PC-3 (cell line): Measurements from ENCODE around the gene GHRL. TPM values are rescaled to one million over a fixed set of nuclear protein-coding genes. Genes with fewer than 3 reads are reported as not detected.

Source experiments
- ATAC-seq: fragments of 200-7000 bp; cut with Tn5 transposase; 2 replicates; pipeline ENCODE4 v1.9.1; 2020; ENCODE audit warnings: mild to moderate bottlenecking, moderate library complexity
- BruUV-seq: library from RNA; stranded (reverse); fragments of 400-500 nt; replicated peaks from 2 replicates; lab custom pipeline; 2021; lab: Mats Ljungman, UMichigan
- CTCF ChIA-PET: fragments of 300-600 bp; sonication (Branson Sonifier 250); formaldehyde crosslinking; loops from one replicate; lab custom pipeline; 2022; ENCODE audit warnings: antibody characterized with exemption; lab: Charles Lee
- POLR2A ChIA-PET: fragments of 300-600 bp; sonication (Branson Sonifier 250); formaldehyde crosslinking; loops from one replicate; lab custom pipeline; 2022; ENCODE audit warnings: antibody characterized with exemption; ENCODE audit not compliant: unreplicated experiment; lab: Charles Lee
- DNase-seq: peaks from one replicate; pipeline ENCODE4 v3.0.0-alpha.2; 2015
- H2AFZ ChIP-seq: fragments of 300-600 bp; sonication (generic); 2 replicates; pipeline ENCODE4 v1.6.0; 2016; ENCODE audit warnings: antibody characterized with exemption, low read length
- H3F3A ChIP-seq: fragments of 300-600 bp; sonication (generic); one replicate; pipeline ENCODE4 v1.6.0; 2017; ENCODE audit warnings: antibody characterized with exemption, low read length, control low read depth, mild to moderate bottlenecking; ENCODE audit not compliant: unreplicated experiment
- H3K27ac ChIP-seq: fragments of 300-600 bp; sonication (generic); 2 replicates; pipeline ENCODE4 v1.5.1; 2016; ENCODE audit warnings: mild to moderate bottlenecking, low read length
- H3K27me3 ChIP-seq: fragments of 300-600 bp; sonication (generic); 2 replicates; pipeline ENCODE4 v1.6.1; 2016; ENCODE audit warnings: low read length, mixed read lengths
- H3K36me3 ChIP-seq: fragments of 300-600 bp; sonication (generic); 2 replicates; pipeline ENCODE4 v1.6.1; 2016; ENCODE audit warnings: low read depth, mixed run types, low read length, mixed read lengths
- H3K4me1 ChIP-seq: fragments of 300-600 bp; sonication (generic); 2 replicates; pipeline ENCODE4 v1.5.1; 2016; ENCODE audit warnings: low read length; ENCODE audit not compliant: insufficient read depth
- H3K4me2 ChIP-seq: fragments of 300-600 bp; sonication (generic); 2 replicates; pipeline ENCODE4 v1.6.0; 2016; ENCODE audit warnings: low read length
- H3K4me3 ChIP-seq: fragments of 300-600 bp; sonication (generic); 2 replicates; pipeline ENCODE4 v1.5.1; 2016; ENCODE audit warnings: mild to moderate bottlenecking, low read length, mixed read lengths
- H3K79me2 ChIP-seq: fragments of 300-600 bp; sonication (generic); 2 replicates; pipeline ENCODE4 v1.6.1; 2017; ENCODE audit warnings: low read length, mixed read lengths
- H3K9ac ChIP-seq: fragments of 300-600 bp; sonication (generic); 2 replicates; pipeline ENCODE4 v1.6.0; 2016; ENCODE audit warnings: mild to moderate bottlenecking, low read length
- H3K9me2 ChIP-seq: fragments of 300-600 bp; sonication (generic); replicated peaks from 2 replicates; pipeline ENCODE4 v1.6.1; 2016; ENCODE audit warnings: mixed run types, low read length, mixed read lengths
- H3K9me3 ChIP-seq: fragments of 300-600 bp; sonication (generic); 2 replicates; pipeline ENCODE4 v1.6.1; 2016; ENCODE audit warnings: low read length, mixed read lengths
- H4K20me1 ChIP-seq: fragments of 300-600 bp; sonication (generic); 2 replicates; pipeline ENCODE4 v1.6.1; 2016; ENCODE audit warnings: low read length, mixed read lengths
- CTCF ChIP-seq: fragments of 300-600 bp; sonication (generic); conservative IDR thresholded peaks from 2 replicates; pipeline ENCODE4 v1.5.1; 2017; ENCODE audit warnings: antibody characterized with exemption, low read depth, mild to moderate bottlenecking, low read length
- EZH2 ChIP-seq: fragments of 300-600 bp; sonication (generic); IDR thresholded peaks from one replicate; pipeline ENCODE4 v1.6.1; 2017; ENCODE audit warnings: antibody characterized with exemption, mild to moderate bottlenecking, low read length; ENCODE audit not compliant: unreplicated experiment
- EZH2phosphoT487 ChIP-seq: fragments of 300-600 bp; sonication (generic); IDR thresholded peaks from 2 replicates; pipeline ENCODE4 v1.6.1; 2018; ENCODE audit warnings: mild to moderate bottlenecking, antibody characterized with exemption, low read length, borderline replicate concordance
- intact Hi-C: fragments of 100-400 bp; cut with micrococcal nuclease; formaldehyde crosslinking; loops from 2 replicates; pipeline ENCODE4 v1.9.0; 2023
- total RNA-seq: library from RNA; depleted of rRNA; stranded (reverse); fragments of >200 nt; gene quantifications from 2 replicates; pipeline ENCODE4 v1.2.3, GENCODE V29; 2014

GHRL gene
- total RNA-seq, 1 experiment from 2014 or later: not detected

GRCh38 chr3:10312861-10313260 is 20.1 kb upstream of the GHRL start:
- H3K4me2 ChIP-seq: no peak overlapping the region
- no peak for ATAC-seq
- POLR2A ChIA-PET: no interaction called here

GRCh38 chr3:10312391-10312790 is 19.6 kb upstream of the GHRL start:
- peaks cover 70% of the 10 kb centered on the region for H3K36me3 ChIP-seq
- ATAC-seq: no peak

More at GRCh38 chr3:10312861-10313260, 20.1 kb upstream of the GHRL start:
- TF ChIP-seq EZH2: no peak
- no peak for TF ChIP-seq CTCF
- no peak for TF ChIP-seq EZH2phosphoT487
- H3K9me2 ChIP-seq: no peaks in the 10 kb centered on the region
- CTCF ChIA-PET: no interaction called here
- H3F3A ChIP-seq: no peaks in the 10 kb centered on the region
- H3K36me3 ChIP-seq: peaks cover 68% of the 10 kb centered on the region
- no peaks in the 10 kb centered on the region for H3K9me3 ChIP-seq
- H3K79me2 ChIP-seq: peaks cover 2% of the 10 kb centered on the region
- no peak overlapping the region for H3K9ac ChIP-seq
- H3K27me3 ChIP-seq: no peaks in the 10 kb centered on the region
- DNase-seq: no peak
- no peak overlapping the region for H3K27ac ChIP-seq
- H3K4me3 ChIP-seq: no peak overlapping the region
- BruUV-seq: no TSS peak
- H4K20me1 ChIP-seq: peaks cover 3% of the 10 kb centered on the region; the same call in 1 of the 2 replicates
- intact Hi-C loops: no loop called here
- no peak overlapping the region for H2AFZ ChIP-seq
- H3K4me1 ChIP-seq: no peaks in the 10 kb centered on the region

More at GRCh38 chr3:10312391-10312790, 19.6 kb upstream of the GHRL start:
- no peaks in the 10 kb centered on the region; the same call in 1 of the 2 replicates for H4K20me1 ChIP-seq
- no peaks in the 10 kb centered on the region for H3K4me1 ChIP-seq
- no peaks in the 10 kb centered on the region for H3K9me3 ChIP-seq
- no peak overlapping the region for H3K4me2 ChIP-seq
- no peak for DNase-seq
- ChIA-PET POLR2A (no interaction called here), CTCF (no interaction called here)
- H2AFZ ChIP-seq: no peak overlapping the region
- no peak overlapping the region for H3K9ac ChIP-seq
- no peaks in the 10 kb centered on the region for H3K27me3 ChIP-seq
- BruUV-seq: no TSS peak
- no peaks in the 10 kb centered on the region for H3K9me2 ChIP-seq
- no peaks in the 10 kb centered on the region for H3F3A ChIP-seq
- intact Hi-C loops: no loop called here
- TF ChIP-seq CTCF (no peak), EZH2 (no peak), EZH2phosphoT487 (no peak)
- H3K27ac ChIP-seq: no peak overlapping the region
- H3K4me3 ChIP-seq: no peak overlapping the region
- no peaks in the 10 kb centered on the region for H3K79me2 ChIP-seq
